Activated CD4-positive, CD25-positive, alpha-beta regulatory T cell treated with anti-CD3 and anti-CD28 coated beads, Interleukin-2, amount 50 U/mL, for 16 hours (primary cell): Measurements from ENCODE around the gene NAT8.
"Not testable (repeated sequence)": the region's sequence is repeated elsewhere in the genome, so short reads cannot be mapped to it uniquely, and the experiment has no call there.

Source experiments
- DNase-seq: peaks from one replicate; pipeline ENCODE4 v3.0.0-alpha.2; 2020; ENCODE audit warnings: low read depth, low spot score

NAT8 gene

DNA sequence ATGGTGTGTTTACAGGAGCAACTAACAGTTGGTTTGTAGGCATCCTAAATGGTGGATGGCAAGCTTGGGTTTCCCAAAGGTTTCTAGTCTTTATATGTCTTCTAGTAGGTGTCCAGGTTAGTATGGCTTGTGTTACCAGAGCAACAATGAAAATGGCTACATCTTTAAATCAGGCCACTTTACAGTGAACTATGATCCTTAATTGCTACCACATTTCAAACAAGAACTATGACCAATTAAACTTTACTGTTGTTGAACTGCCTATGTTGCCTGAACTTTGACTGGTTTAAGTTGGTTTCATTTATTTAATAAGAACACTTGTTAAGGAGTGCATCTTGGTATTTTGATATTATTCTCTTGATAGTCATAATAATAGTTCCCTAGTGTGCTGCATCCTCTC is 5.2 kb downstream of the NAT8 start:
- not testable (repeated sequence) for DNase-seq

DNA sequence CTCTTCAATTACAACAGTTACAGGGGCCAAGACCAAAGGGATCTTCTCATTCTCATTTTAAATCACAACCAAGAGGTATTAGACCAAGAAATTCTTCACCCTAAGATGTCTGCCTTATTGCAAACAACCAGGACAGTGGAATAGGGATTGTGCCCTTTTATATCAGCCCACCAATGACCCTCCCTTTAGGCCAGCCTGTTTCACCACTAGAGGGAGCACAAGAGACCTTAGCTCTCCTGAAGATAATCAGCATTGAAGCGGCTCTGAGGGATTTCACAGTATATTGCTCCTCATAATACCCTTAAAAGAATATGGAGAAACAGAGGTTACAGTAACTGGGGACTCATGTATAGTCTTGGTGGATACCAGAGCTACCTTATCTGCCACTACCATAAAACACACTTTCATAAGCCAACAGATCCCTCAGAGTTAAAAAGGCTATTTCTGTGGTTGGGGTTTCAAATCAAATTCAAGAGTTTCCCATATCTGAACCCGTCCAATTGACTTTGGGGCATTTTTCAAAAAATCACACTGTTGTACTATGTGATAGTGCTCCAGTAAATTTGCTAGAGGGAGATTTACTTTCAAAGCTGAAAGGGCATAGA is 11.5 kb downstream of the NAT8 start:
- DNase-seq: not testable (repeated sequence)

DNA sequence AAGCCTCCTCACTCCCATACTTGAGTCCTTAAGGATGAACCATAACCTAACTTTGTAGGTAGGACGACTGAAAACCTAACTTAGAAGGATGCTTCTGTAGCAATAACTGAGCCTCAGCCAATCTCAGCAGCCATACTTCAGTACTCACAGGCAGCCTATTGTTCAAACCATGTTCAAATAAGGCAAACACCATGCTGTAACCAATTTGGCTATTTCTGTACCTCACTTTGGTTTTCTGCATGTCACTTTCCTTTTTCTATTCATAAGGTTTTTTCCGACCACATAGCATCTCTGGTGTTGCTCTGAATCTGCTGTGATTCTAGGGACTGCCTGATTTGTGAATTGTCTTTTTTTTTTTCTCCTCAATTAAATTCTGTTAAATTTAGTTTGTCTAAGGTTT is 13.7 kb downstream of the NAT8 start:
- DNase-seq: not testable (repeated sequence)

DNA sequence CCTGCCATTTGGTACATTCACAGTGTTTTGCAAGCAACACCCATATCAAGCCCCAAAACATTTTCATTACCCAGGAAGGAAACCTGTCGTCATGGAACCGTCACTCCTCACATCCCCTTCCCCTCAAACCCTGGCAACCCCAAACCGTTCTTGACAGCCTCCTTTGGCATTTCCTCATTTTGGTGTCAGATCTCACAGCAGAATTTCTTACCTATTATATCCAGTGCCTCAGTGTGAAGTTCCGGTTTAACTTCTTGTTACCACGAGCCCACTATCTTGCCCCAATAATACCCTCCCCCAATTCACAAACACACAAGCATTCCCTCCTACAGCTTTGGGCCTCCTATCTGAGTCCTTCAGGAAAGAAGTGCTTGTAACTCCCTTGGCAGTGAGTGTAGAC is 16.0 kb downstream of the NAT8 start:
- not testable (repeated sequence) for DNase-seq

DNA sequence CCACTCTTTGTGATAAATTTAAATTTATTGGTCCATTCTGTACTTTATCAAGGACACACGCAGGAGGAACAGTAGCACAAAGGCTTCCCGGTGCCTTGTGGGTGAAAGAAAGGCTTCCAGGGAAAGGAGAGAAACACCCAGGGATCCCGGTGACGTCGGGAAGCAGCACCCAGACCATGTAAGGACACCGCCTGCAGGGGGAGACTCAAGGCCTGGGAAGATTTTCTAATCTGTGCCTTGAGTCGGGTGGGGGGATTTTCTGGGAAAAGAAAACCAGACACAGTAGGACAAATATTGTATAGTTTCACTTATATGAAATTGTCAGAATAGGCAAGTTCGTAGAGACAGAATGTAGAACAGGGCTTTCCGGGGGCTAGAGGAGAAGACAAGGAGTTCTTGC is 17.6 kb downstream of the NAT8 start:
- DNase-seq: not testable (repeated sequence)

DNA sequence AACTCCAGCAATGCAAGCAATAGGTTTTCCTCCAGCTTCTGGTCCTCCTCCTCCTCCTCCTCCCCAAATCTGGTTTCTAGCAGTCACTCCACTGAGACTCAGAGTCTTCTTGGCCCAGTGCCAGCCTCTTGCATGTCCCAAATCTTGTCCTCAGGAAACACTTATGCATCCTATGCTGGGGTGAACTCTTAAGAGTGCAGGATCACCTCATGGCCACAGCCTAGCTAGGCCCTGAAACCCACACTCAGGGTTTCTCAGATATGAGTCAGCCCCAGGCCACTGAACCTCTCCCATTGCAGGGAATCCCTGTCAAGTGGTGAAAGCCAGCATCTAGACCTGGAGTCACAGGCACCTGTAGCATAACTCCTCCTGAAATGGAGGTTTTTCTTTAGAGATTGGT is 18.2 kb downstream of the NAT8 start:
- not testable (repeated sequence) for DNase-seq

DNA sequence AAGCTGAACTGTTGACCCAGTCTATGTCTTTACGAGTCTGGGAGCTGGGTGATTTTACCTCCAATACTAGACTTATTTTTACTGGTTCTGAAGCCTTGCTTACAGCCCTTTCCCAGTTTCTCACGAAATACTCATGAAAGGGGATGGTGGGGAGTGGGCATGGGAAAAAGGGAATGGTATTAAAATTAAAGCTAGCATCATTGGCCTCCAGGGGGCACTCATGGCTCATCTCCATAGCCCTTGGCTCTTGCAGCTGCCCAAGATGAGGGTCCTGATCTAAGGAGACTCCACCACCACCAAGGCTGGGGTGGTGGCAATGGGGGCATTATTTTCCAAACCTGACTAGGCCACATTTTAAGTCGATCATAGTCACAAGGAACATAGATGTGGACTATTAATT is 22.3 kb downstream of the NAT8 start:
- not testable (repeated sequence) for DNase-seq

DNA sequence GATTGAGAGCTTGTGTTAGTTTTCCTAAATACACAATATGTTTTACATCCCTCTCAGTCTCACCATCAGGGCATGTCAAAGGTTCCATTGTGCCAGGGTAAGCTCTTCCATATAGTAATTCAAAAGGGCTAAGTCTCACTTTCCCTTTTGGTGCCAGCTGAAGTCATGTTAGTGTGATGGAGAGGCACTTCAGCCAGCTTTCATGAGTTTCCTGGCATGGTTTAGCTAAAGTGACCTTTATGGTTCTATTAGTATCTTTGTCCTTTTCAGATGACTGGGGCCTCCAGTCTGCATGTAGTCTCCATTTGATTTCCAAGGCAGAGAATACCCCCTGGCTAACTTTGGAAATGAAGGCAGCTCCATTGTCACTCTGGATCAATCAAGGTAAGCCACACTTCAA is 27.2 kb downstream of the NAT8 start:
- DNase-seq: no peak

DNA sequence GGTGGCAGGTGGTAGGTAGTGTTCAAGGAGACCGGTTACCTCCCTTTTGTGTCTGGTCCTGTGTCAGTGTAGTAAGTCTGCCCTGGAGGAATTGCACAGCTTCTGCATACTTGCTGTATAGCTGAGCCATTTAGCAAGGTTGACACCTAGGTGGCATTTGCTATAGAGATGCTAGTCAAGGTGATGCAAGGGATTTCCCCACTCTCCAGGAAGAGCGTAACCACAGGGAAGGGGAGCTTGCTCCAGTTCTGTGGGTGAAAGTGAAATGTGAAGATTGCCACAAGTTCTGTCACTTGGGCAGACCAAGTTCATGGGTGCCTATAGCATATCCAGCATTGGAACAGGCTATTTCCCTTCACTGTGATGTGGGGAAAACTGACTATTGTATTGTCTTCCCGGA is 28.1 kb downstream of the NAT8 start:
- DNase-seq: no peak

DNA sequence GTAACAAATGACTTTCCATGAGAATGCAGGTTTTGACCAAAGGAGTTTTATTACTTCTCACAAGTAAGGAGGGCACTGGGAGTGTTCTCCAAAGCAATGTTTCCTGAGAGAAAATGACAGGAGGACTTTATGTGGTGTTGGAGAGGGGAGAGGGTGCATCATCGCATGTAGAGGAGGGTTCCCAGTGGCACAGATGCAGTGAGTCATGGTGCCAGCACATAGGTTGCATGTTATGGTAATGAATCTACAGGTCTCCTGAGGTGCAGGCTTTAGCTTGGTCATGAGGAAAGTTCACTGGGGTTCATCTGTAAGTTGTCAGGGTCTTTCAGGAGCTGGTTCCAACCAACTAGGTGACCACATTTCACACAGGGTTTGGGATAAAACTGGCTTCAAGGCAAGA is 30.4 kb downstream of the NAT8 start:
- DNase-seq: no peak

DNA sequence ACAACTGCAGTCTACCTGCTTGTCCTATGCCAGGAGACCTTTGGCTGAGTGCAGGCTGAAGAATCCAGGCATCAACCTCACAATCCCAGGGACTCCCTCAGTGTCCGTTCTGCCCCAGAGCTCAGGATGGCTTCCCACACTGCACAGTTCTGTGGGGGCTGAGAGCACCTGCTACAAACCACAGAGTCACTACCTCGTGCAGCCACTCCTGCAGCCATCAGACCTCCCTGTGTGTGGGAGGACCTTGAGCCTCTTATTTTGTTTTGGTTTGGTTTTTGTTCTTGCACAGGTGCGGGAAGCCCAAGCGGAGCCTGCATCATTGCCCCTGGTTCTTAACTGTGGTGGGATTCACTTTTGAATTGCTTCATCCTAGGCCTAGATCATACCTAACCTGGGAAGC is 31.0 kb downstream of the NAT8 start:
- DNase-seq: no peak

DNA sequence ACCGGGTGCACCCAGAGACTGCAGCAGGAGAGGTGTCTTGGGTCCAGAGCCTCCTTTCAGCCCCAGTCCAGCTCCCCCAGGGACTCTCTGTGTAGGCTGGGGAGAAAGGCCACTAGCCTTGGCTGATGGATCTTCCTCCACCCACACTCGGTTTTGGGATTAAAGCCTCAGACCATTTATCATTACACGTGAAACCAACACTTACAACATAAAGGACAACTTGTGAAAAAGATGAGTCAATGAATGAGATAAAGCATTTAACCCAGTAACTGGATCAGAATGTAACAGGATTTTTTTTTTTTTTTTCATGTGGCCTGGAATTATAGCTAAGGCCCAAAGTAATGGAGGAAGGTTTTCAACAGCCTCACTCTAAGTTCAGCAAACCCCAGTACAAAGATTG is 32.1 kb downstream of the NAT8 start:
- no peak for DNase-seq

DNA sequence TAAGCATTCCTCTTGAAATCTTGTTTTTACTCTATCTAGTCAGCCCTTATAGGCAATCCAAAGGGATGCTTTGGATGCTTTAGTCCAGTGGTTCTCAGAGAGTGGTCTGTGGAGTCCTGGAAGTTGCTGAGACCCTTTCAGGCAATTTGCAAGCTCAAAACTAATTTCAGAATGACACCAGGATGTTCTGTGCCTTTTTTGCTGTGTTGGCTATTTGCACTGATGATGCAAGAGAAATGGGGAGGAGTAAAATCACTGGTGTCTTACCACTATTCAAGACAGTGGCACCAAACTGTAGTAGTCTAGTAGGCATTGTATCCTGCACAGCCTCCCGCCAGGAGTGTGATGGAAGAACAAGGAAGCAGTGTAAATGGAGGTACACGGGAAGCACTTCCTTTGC is 37.6 kb downstream of the NAT8 start:
- DNase-seq: not testable (repeated sequence)

DNA sequence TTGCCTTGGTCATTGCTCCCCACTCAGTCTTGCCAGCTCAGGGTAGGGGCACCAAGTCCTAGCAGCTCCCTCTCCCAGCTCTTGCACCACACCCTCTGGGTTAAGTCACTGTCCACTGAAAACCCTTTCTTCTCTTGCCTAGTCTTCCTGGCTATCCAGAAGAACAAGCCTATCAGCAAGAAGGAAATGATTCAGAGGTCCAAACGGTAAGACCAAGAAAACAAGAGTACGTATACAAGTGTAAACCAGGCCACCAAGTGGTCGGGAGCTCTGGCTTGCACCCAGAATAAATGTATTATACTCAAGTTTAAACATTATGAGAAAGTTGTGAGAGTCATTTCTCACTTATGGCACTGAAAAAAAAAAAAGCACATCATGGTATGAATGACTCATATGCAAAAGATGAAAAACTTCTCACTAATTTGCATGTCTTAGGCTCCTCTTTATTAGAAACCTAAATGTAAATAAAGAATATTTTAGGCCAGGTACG is 39.1 kb downstream of the NAT8 start:
- not testable (repeated sequence) for DNase-seq

DNA sequence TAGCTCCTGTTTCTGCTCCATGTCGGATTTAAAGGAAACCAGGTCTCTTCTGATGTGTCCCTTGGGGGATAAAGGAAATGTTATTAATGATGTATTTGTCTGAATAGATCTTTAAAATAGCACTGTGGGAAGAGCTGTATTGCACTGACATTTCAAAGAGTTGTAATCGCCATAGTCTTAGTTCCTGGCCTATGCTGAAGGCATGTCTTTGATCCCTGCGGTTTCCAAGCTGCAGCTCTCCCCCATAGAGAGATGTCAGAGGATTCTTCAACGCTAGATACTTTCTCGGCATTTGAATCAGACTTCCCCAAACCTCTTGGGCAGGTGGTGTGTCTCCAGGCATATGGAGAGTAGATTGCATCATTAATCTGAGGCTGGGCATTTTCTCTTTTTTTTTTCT is 40.4 kb downstream of the NAT8 start:
- DNase-seq: no peak

DNA sequence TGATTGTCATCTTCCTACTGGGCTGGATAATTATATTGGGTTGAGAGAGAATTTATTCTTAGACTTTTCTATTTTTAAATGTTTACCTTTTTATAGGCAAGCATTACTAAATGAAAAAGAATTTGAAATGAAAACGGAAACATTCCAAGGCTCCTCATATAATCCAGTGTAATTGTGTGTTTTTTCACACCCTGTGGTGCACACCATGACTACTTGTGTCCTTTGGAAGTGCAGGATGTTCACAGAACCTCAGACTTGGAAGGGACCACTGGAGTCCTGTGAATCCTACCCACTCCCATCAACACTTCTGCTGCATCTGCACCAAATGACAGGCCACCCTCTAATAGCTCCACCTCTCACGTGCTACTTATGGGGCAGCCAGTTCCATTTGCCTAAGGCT is 48.0 kb downstream of the NAT8 start:
- no peak for DNase-seq

DNA sequence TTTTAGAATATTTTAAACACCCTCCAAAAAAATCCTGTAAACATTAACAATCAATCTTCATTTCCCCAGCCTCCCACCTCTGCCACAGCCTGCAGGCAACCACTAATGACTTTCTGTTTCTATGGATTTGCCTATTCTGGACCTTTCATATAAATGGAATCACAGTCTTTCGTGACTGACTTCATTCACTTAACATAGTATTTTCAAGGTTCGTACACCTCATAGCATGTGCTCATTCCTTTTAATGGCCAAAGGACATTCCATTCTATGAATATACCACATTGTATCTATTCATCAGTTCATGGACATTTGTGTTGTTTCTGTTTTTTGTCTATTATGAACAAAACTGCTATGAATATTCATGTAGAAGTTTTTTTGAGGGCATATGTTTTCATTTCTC is 48.5 kb downstream of the NAT8 start:
- DNase-seq: no peak
